ENCODE data around the gene INTS6.

DNA sequence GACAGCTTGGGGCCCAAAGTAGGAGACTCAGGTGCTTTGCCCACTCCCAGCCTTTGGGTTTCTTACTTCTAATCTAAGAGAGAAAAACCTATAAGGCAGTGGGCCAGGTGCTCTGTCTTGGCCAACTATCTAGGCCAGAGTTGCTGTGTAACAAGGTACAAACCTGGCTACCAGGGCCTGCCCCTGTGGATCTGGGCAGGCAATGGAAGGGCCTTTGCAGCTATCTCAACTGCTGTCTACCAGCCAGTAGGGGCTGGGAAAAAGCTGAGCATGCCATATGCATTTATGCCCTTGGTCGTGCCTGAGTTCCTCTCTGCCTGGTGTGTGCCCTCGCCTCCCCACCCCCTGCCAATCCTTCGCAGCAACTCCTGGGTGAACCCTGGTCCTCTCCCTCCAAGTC is 130.0 kb downstream of the INTS6 start:
- TF ChIP-seq, protein P1, sequence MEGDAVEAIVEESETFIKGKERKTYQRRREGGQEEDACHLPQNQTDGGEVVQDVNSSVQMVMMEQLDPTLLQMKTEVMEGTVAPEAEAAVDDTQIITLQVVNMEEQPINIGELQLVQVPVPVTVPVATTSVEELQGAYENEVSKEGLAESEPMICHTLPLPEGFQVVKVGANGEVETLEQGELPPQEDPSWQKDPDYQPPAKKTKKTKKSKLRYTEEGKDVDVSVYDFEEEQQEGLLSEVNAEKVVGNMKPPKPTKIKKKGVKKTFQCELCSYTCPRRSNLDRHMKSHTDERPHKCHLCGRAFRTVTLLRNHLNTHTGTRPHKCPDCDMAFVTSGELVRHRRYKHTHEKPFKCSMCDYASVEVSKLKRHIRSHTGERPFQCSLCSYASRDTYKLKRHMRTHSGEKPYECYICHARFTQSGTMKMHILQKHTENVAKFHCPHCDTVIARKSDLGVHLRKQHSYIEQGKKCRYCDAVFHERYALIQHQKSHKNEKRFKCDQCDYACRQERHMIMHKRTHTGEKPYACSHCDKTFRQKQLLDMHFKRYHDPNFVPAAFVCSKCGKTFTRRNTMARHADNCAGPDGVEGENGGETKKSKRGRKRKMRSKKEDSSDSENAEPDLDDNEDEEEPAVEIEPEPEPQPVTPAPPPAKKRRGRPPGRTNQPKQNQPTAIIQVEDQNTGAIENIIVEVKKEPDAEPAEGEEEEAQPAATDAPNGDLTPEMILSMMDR (IDR thresholded peaks at IDR 0.05; ENCODE audit: low read length) = no peak
- no peak for TF ChIP-seq EZH2 (optimal IDR thresholded peaks at IDR 0.05; ENCODE audit: low read depth, low read length)
